ENCODE results near the gene NDRG3.

DNA sequence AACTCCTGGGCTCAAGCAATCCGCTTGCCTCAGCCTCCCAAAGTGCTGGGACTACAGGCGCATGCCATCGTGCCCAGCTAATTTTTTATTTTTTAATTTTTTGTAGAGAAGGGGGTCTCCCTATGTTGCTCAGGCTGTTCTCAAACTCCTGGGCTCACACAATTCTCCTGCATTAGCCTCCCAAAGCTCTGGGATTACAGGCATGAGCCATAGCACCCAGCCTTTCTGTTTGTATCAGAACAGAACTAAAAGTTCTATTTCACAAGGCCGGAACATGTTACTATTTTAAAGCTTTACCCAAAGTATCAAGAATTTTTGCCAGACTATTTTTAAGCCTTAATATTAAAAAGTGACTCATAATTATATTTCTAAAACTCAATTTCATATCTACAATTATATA is 42.4 kb downstream of the NDRG3 start:
- no peak for TF ChIP-seq CTCF (conservative IDR thresholded peaks at IDR 0.05 in 1 of 2, IDR thresholded peaks at IDR 0.05 in 1 of 2; ENCODE audit: extremely low read depth in 1 of 2, insufficient read depth in 1 of 2, low read depth in 1 of 2, low read length in 2 of 2)
- TF ChIP-seq EZH2 (IDR thresholded peaks at IDR 0.05; ENCODE audit: borderline replicate concordance, low read length): no peak

All from mammary epithelial cell (primary cell).